HAP-1 (cell line): Measurements from ENCODE around the gene MYO1D.
"Not testable (repeated sequence)": the region's sequence is repeated elsewhere in the genome, so short reads cannot be mapped to it uniquely, and the experiment has no call there.

ENCODE experiments used
- DNase-seq, 2 experiments: peaks; one replicate each; pipeline ENCODE4 v3.0.0-alpha.2; 2016 to 2020; ENCODE audit warnings: low spot score in 2 of 2
- H3K27me3 ChIP-seq: fragments of 250-450 bp; sonication (Bioruptor Pico); 2 replicates; pipeline ENCODE4 v1.5.1; 2020; ENCODE audit warnings: low read depth, mild to moderate bottlenecking, moderate library complexity
- H3K36me3 ChIP-seq: fragments of 250-450 bp; sonication (Bioruptor Pico); replicated peaks from 2 replicates; pipeline ENCODE4 v1.5.1; 2020; ENCODE audit warnings: mild to moderate bottlenecking
- H3K4me1 ChIP-seq: fragments of 250-450 bp; sonication (Bioruptor Pico); 2 replicates; pipeline ENCODE4 v1.5.1; 2020; ENCODE audit warnings: mild to moderate bottlenecking
- H3K4me3 ChIP-seq: fragments of 250-450 bp; sonication (Bioruptor Pico); 2 replicates; pipeline ENCODE4 v1.5.1; 2020; ENCODE audit warnings: mild to moderate bottlenecking, moderate library complexity
- H3K9me3 ChIP-seq: fragments of 250-450 bp; sonication (Bioruptor Pico); 2 replicates; pipeline ENCODE4 v1.5.1; 2020; ENCODE audit warnings: mild to moderate bottlenecking, moderate library complexity
- in situ Hi-C: fragments of 300-500 bp; cut with MboI; formaldehyde crosslinking; loops from 3 replicates; pipeline ENCODE4 v1.14.3; 2020; ENCODE audit warnings: low sequenced_read_pairs, inconsistent platforms, mixed read lengths

The MYO1D gene

DNA sequence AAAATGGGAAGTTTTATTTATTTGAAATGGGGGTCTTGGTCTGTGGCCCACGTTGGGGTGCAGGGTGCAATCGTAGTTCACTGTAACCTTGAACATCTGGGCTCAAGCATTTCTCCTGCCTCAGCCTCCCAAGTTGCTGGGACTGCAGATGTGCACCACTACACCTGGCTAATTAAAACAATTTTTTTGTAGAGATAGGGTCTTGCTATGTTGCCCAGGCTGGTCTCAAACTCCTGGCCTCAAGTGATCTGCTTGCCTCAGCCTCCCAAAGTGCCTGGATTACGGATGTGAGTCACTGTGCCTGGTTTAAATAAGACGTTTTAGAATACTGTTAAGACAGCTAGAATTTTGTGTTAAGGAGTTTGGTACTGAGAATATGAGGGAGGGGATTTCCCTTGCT is 416.9 kb downstream of the MYO1D start:
- H3K27me3 ChIP-seq, result no peaks in the 10 kb centered on the region
- peaks cover 3% of the 10 kb centered on the region; the same call in 1 of the 2 replicates for H3K4me1 ChIP-seq
- no peak for DNase-seq
- H3K36me3 ChIP-seq, result peaks cover 77% of the 10 kb centered on the region
- no peaks in the 10 kb centered on the region for H3K9me3 ChIP-seq
- H3K4me3 ChIP-seq, result no peak overlapping the region
- in situ Hi-C loops, result no loop called here

DNA sequence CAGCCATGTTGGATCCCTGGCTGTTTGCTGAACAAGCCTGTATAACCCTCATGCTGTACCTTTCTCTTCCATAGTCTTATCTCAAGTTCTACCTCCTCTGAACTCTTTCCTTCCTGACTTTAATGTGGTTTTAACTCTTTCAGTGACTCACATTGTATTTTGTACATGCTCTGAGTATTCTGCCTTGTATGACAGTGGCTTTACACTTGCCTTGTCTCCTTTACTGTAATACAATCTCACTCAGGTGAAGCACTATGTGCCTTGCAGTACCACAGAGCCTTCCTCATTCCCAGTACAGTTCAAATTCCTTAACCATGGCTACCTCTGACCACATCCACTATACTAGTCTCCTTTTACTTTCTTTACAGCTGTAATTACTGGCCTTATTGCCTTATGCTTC is 418.6 kb downstream of the MYO1D start:
- no peaks in the 10 kb centered on the region for H3K9me3 ChIP-seq
- peaks cover 79% of the 10 kb centered on the region for H3K36me3 ChIP-seq
- no peaks in the 10 kb centered on the region for H3K27me3 ChIP-seq
- in situ Hi-C loops, result no loop called here
- DNase-seq, result no peak
- H3K4me1 ChIP-seq, result peaks cover 3% of the 10 kb centered on the region; the same call in 1 of the 2 replicates
- H3K4me3 ChIP-seq, result no peak overlapping the region

DNA sequence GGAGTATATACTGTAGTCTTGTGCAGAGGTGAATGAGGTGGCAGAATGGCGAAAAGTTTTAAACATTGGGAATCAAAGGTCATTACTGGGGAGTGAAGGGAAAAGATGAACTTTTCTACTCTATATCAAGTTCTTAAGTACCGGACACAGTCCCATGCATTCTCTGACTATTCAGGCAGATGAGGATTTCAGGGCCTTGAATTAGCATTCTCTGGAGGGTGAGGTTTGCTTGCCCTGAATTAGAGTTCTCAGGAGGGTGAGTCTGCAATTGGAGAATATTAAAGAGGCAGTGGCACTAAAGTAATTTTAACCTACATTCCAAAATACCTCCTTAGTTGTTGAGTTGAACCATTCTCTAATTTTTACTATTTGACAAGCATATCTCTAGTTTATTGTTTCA is 423.6 kb downstream of the MYO1D start:
- Histone ChIP-seq H3K27me3 (no peaks in the 10 kb centered on the region), H3K9me3 (no peaks in the 10 kb centered on the region), H3K4me1 (no peaks in the 10 kb centered on the region), H3K4me3 (no peak overlapping the region), H3K36me3 (peaks cover 78% of the 10 kb centered on the region)
- in situ Hi-C loops, result no loop called here
- no peak for DNase-seq

DNA sequence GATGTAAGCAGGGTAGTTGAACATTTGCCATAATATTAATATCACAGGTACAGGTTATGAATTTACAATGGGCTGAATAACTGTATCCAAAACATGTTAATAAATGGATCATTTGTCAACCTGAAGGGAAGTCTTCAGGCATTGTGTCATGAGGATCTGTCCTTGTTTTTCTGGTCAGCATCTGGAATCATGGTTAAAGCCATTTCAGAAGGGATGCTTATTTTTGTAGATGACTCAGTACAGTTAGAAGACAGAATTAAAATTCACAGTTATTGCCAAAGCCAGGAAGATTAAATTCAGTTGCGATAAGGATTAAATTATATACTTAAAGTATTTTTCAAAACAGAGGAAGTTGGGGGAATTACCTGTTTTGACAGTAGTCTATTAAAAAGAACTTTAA is 424.6 kb downstream of the MYO1D start:
- in situ Hi-C loops, result no loop called here
- Histone ChIP-seq H3K4me1 (no peaks in the 10 kb centered on the region; the same call in 1 of the 2 replicates), H3K4me3 (no peak overlapping the region), H3K27me3 (no peaks in the 10 kb centered on the region), H3K9me3 (no peaks in the 10 kb centered on the region), H3K36me3 (peaks cover 72% of the 10 kb centered on the region)
- DNase-seq, result no peak

DNA sequence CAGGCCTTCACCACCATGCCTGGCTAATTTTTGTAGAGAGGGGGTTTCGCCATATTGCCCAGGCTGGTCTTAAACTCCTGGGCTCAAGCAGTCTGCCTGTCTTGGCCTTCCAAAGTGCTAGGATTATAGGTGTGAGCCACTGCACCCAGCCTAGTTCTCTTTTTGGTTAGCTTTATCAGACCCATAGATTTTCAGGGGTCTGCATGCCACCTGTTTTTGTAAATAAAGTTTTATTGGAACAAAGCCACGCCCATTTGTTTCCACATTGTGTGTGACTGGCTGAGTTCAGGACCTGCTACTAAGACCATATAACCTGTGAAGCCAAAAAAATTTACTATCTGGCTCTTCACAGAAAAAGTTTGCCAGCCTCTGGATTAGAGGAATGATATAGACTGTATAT is 425.0 kb downstream of the MYO1D start:
- no peak overlapping the region for H3K4me3 ChIP-seq
- in situ Hi-C loops, result no loop called here
- H3K4me1 ChIP-seq, result peaks cover 3% of the 10 kb centered on the region; the same call in 1 of the 2 replicates
- no peaks in the 10 kb centered on the region for H3K27me3 ChIP-seq
- DNase-seq, result no peak
- peaks cover 74% of the 10 kb centered on the region for H3K36me3 ChIP-seq
- H3K9me3 ChIP-seq, result no peaks in the 10 kb centered on the region

DNA sequence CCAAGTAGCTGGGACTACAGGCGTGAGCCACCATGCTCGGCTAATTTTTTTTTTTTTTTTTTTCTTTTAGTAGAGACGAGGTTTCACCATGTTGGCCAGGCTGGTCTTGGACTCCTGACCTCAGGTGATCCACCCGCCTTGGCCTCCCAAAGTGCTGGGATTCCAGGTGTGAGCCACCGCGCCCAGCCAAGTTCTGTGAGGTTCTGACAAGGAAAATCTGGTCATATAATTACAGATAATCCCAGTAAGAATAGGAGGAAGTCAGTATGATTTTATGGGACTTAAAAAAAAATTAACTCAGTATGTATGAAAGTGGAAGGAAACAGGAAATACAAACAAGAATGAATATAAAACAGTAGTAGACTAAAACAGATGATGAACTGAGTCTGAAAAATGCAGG is 426.5 kb downstream of the MYO1D start:
- H3K27me3 ChIP-seq, H3K4me3 ChIP-seq, H3K9me3 ChIP-seq, DNase-seq, in situ Hi-C loops: not testable (repeated sequence)
- peaks cover 64% of the 10 kb centered on the region for H3K36me3 ChIP-seq
- peaks cover 13% of the 10 kb centered on the region for H3K4me1 ChIP-seq

DNA sequence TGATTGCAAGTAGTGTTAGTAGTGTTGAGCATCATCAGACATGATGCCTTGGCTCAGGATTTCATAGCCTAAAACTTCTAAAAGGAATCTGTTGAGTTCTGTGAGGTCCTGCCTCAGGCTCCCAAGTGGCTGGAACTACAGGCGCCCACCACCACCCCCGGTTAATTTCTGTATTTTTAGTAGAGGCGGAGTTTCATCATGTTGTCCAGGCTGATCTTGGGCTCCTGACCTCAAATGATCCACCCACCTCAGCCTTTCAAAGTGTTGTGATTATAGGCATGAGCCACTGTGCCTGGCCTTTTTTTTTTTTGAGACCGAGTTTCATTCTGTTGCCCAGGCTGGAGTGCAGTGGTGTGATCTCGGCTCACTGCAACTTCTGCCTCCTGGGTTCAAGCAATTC is 427.0 kb downstream of the MYO1D start:
- Histone ChIP-seq H3K9me3 (no peaks in the 10 kb centered on the region), H3K4me3 (no peak overlapping the region), H3K4me1 (peaks cover 13% of the 10 kb centered on the region), H3K27me3 (no peaks in the 10 kb centered on the region), H3K36me3 (peaks cover 60% of the 10 kb centered on the region)
- in situ Hi-C loops, result no loop called here
- DNase-seq, result no peak

DNA sequence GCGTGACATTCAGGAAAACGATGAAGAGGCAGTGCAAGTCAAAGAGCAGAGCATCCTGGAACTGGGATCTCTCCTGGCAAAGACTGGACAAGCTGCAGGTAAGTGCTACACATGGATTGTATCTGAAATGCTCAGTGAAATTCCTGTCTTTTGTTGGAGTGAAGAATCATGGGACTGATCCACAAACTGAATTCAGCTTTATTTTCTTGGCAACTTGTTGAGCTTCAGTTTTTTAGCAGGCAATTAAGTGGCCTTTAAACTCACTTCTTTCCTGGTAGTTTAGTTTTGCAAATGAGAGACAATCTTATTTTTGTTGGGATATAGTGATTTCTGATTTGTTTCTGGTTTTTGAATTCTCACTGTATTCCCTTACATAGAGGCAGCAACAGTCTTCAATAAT is 430.0 kb downstream of the MYO1D start:
- H3K4me3 ChIP-seq, result no peak overlapping the region
- peaks cover 16% of the 10 kb centered on the region for H3K4me1 ChIP-seq
- no peaks in the 10 kb centered on the region for H3K27me3 ChIP-seq
- H3K36me3 ChIP-seq, result peaks cover 36% of the 10 kb centered on the region
- H3K9me3 ChIP-seq, result no peaks in the 10 kb centered on the region; the same call in 1 of the 2 replicates
- no peak for DNase-seq
- in situ Hi-C loops, result no loop called here

DNA sequence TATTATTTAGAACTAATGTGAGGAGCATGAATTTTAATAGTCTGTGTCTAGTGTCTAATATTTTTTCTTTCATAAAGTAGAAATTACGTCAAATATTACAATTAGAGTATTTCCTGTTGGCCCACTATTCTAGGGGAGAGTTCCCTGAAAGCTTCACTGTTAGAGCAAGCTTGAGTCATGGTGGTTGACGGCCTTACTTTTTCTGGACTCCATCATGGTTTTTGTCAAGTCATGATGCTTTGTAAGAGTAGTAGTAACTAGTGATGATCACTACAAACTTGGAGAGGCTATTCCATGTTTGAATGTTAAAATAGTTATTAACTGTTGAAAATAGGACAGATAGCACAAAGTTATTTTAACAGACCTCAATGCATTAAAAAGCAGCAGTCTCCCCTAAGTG is 431.0 kb downstream of the MYO1D start:
- Histone ChIP-seq H3K27me3 (no peaks in the 10 kb centered on the region), H3K36me3 (peaks cover 30% of the 10 kb centered on the region), H3K4me1 (peaks cover 16% of the 10 kb centered on the region), H3K9me3 (no peaks in the 10 kb centered on the region; the same call in 1 of the 2 replicates), H3K4me3 (peak overlapping the region; percentile 98)
- no peak for DNase-seq
- in situ Hi-C loops, result no loop called here

DNA sequence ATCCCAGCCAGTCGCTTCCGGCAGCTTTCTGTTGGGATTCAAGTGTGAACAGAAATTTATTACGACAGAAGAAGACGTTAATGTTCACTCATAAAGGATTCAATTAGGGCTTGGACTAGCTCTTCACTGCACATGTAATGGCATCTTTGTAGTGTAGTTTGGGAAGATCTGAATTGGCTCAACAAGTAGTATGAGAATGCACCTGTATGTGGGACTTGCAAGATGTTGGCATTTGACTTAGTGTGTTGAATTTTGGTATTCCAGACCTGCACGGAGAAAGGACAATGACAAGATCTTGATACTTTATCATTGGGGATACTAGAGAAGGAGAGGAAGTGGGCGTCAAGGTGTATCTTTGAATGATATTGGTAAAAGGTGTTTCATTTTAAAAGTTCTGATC is 431.4 kb downstream of the MYO1D start:
- in situ Hi-C loops, result no loop called here
- no peak for DNase-seq
- Histone ChIP-seq H3K4me1 (peaks cover 16% of the 10 kb centered on the region), H3K36me3 (peaks cover 30% of the 10 kb centered on the region), H3K27me3 (no peaks in the 10 kb centered on the region), H3K9me3 (no peaks in the 10 kb centered on the region; the same call in 1 of the 2 replicates), H3K4me3 (peak overlapping the region; percentile 98)

DNA sequence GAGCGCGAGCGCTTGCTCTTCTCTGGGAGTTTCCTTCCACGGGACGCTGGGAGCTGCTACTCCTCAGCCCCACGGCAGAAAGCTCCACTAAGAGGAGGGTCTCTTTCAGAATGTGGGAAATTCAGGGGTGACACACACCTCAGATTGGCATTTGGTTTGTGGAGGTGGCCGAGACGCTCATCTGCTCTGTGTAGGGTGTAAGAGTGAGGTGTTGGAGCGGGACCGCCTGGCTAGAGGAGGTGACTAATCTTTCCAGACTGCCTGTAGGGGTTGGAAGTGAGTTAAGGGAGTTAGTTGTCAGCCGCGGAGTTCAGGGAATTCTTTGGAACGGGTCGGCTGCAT is 431.9 kb downstream of the MYO1D start:
- Histone ChIP-seq H3K9me3 (no peaks in the 10 kb centered on the region; the same call in 1 of the 2 replicates), H3K27me3 (no peaks in the 10 kb centered on the region), H3K4me3 (peak overlapping the region; percentile 98), H3K4me1 (peaks cover 16% of the 10 kb centered on the region), H3K36me3 (peaks cover 30% of the 10 kb centered on the region)
- in situ Hi-C loops, result no loop called here
- peak; percentile 29 to 50 for DNase-seq

DNA sequence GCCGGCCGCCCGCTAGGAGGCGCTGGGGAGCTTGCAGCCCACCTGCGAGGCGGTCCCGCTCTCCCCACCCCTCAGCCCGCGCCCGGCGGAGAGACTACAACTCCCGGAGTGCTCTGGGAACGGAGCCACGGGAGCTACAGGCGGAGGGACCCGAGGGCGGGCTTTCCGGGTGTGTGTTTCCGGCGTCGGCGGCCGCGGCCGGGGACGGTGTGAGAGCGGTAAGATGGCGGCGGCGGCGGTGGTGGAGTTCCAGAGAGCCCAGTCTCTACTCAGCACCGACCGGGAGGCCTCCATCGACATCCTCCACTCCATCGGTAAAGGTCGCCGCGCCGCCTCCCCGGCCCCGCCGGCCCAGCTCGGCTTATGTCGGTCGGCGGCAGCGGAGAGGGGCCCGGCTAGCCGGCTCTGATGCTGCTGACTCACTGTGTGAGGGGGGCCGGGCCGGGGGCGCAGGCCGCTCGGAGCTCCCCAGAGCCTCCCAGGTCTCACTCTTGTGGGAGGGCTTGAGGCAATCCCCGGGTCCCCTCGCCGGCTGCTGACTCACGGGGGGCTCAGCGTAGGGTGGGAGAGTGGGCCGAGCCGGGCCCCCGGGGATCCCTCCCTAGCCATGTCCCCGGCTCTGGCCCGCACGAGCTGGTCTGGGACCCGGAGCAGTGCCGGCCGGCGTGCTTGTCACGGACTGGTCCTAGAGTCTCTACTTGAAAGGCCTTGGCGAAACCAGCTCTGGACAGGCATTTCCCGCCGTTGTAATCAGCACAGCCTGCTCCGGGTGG is 432.4 kb downstream of the MYO1D start, which contains the start of gene PSMD11:
Gene PSMD11, plus strand, starts transcription at position 210 of the 773 bp plus-strand sequence. Its CDS starts 14 bp downstream, at position 224.
- H3K4me1 ChIP-seq, result peaks cover 16% of the 10 kb centered on the region
- no peaks in the 10 kb centered on the region for H3K27me3 ChIP-seq
- H3K9me3 ChIP-seq, result no peaks in the 10 kb centered on the region; the same call in 1 of the 2 replicates
- in situ Hi-C loops, result no loop called here
- H3K4me3 ChIP-seq, result peak within 1 kb of the TSS; percentile 98
- H3K36me3 ChIP-seq, result peaks cover 26% of the 10 kb centered on the region
- DNase-seq, result peak; percentile 93 to 99

DNA sequence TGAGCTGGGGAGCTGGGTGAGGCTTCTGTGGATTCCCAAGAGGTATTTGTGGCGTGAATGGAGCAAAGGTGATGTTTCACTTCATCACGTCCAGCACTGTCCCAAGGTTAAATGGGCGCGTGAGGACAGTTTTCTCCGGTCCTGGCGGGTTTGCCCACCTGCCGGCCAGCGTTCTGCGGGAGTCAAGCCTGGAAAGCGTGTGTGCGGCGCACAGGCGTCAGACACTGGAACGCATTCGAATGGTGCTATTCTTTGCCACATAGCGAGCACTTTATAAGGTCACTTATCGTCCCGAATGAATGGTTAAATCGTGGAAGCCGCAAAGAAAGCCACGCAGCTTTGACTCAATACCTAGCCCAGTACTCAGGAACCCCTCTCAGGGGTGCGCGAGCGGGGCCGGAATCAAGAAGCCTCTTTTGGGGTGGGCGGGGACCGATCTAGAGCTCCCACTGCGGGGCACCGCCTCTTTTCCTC is 433.1 kb downstream of the MYO1D start:
- in situ Hi-C loops, result no loop called here
- Histone ChIP-seq H3K9me3 (no peaks in the 10 kb centered on the region; the same call in 1 of the 2 replicates), H3K36me3 (peaks cover 20% of the 10 kb centered on the region), H3K4me3 (peak overlapping the region; percentile 98), H3K4me1 (peaks cover 16% of the 10 kb centered on the region), H3K27me3 (no peaks in the 10 kb centered on the region)
- DNase-seq, result no peak
